GM12865 (cell line): ENCODE results near the gene PPP1R1A.

ENCODE experiments used
- DNase-seq: peaks from one replicate; pipeline ENCODE4 v3.0.0; 2010; ENCODE audit warnings: low read depth
- H3K4me3 ChIP-seq: 2 replicates; pipeline ENCODE4 v1.5.1; 2011; ENCODE audit warnings: mild to moderate bottlenecking, low read depth, low read length, control low read depth
- CTCF ChIP-seq: IDR thresholded peaks from 2 replicates; pipeline ENCODE4 v1.5.1; 2011; ENCODE audit warnings: low read length, control low read depth, low read depth, inconsistent platforms; ENCODE audit not compliant: insufficient read depth; ENCODE audit errors: missing control alignments

PPP1R1A gene

GRCh38 chr12:54572881-54573280, 15.6 kb downstream of the PPP1R1A start:
- DNase-seq: no peak
- TF ChIP-seq CTCF: no peak
- H3K4me3 ChIP-seq: no peak overlapping the region

DNA sequence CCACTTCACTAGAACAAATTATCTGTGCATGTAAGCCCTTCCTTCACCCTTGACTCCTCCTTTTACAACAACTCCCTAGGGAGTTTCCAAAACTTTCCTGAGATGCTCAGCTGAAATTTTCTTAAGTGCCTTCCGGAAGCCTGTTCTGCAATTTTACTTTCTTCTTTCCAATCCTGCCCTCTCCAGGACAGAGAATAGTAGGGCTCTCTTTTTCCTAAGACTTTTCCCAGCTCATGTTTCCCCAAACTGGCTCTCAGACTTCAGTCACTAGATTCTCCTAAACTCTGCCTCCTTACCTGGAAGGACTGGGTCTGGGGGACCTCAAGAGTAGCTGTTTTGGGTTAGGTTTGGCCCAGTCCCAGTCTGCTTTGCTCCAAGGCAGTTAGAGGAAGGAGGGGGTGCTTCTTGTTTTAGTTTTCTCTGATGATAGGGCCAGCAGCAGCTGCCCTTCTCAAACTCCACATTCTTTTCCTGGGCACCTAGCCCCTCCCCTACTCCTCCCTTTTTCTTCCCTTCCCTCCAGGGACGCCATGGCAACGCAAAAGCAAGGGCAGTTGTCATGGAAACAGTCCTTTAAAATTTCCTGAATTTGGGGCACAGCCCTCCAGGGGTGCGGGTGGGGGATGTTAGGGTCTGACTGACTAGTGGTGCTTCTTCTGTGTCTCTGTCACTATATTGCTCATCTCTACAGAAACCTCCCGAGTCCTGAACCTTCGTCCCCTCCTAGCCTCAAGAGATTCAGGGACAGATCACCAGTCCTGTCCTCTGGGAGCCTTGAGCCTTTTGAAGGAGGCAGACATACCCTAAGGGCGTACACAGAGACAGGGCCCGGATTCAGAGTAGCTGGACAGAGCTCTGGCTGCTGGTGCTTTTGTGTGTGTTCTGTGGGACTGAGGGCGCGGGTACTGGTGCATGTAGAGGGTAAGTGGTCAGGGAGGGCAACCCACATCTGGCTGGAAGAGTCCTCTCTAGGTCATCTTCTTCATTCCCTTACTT, 17.0 kb downstream of the PPP1R1A start:
- no peak for DNase-seq
- no peak for TF ChIP-seq CTCF
- H3K4me3 ChIP-seq: no peak overlapping the region

DNA sequence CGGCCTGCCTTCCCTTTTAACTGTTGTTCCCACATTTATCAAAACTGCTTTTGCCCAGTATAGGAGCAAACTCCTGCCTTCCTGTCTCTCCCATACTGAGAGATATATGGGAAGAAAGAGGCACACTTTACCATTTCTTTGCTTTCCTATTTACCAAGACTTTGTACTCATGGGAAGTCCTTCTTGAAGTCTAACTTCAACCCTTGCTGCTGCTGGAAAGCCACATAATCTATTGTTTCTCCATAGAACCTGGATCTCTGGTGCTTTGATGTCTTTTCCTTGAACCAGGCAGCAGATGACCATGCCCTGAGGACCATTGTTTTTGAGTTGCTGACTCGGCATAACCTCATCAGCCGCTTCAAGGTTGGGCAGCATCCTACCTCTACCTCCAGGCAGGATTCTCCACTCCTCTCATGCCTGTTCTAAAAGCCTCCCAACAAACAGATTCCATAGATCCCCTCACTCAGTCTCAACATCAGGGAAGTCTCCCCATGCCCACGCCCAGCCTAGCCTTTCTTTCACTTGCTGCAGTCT, 18.4 kb downstream of the PPP1R1A start:
- DNase-seq: no peak
- TF ChIP-seq CTCF: no peak
- no peak overlapping the region for H3K4me3 ChIP-seq

- no peak for TF ChIP-seq CTCF
- no peak for DNase-seq
- no peak overlapping the region for H3K4me3 ChIP-seq
Measured at GRCh38 chr12:54569072-54569471, 19.4 kb downstream of the PPP1R1A start.

- no peak for TF ChIP-seq CTCF
- DNase-seq: no peak
- H3K4me3 ChIP-seq: no peak overlapping the region
Measured at GRCh38 chr12:54566792-54567191, 21.7 kb downstream of the PPP1R1A start.

DNA sequence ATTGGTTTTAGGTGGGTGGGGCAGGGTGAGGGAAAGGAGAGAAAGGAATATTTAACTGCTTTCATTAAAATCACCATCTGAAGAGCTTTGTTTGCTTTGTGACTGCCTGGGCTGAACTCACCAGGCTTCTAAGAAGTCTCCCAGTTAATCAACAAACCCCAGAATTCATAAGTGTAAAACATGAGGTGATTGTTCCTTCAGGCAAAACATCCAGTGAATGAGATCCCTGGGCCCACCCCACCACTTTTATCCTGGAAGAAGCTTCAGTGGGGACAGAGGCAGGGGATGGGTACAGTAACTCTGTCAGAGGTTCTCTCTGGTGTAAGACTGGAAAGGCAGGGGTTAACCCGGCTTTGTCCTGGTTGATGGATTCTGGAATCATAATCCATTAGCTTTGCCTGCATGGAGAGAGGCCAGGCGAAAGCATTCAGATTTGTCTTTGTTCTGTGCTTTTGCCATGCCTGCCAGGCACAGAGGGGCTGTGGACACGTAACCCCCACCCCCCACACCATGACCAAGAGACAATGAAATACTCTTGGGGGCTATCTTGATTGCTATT, 22.4 kb downstream of the PPP1R1A start:
- DNase-seq: no peak
- H3K4me3 ChIP-seq: no peak overlapping the region

More for the DNA sequence above, 22.4 kb downstream of the PPP1R1A start:
- TF ChIP-seq CTCF: no peak
